GM19324 (cell line): ENCODE measurements around the gene NTRK2.

Experiments
- ATAC-seq: cut with Tn5 transposase; IDR thresholded peaks from one replicate; pipeline ENCODE4 v1.9.1; 2021; ENCODE audit warnings: mild to moderate bottlenecking, moderate library complexity; ENCODE audit not compliant: unreplicated experiment, low FRiP score

Gene NTRK2

DNA sequence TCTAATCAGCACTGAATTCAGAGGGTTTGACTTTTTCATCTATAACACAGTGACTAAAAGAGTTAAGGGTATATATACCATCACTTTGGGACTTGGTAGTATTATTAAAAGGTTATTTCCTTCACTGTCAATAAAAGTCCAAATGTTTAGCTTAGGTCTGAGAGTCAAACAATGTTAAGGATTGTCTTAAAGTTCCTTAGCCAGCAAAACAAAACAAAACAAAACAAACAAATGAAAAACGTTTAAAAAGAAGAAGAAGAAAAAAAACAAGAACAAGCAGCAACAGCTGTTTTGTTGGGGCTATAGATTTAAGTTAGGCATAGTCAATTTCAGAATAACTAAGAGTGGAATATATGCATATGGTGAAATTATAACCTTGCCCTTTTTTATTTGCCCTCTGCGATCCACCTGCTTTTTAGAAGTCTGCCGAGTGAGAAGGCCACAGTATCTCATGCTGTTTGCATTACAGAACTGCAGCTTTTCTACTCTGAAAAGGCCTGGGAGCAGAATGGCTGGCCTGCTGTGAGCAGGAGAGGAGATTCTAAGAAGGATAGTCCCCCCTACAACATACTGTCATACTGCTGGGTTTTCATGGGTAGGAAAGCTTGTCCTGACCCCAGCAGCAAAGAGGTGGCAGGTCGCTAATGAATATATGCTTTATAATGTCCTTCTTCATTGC lies 141.7 kb downstream of the NTRK2 start:
- ATAC-seq = no peak

DNA sequence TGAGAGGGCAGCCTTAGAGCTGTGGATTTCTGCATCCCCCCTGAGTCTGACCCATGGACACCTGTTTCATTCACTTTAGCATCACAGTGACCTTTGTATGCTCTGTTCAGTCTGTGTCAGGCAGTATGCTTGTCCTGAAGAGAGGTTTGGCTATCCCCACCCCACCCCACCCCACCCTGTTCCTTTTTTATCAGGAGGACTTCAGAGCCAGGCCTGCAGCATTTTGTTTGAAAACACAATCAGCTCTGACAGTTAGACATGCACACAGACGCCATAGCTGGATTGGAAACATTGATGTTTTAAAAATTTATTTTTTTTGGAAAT lies 142.2 kb downstream of the NTRK2 start:
- no peak for ATAC-seq

DNA sequence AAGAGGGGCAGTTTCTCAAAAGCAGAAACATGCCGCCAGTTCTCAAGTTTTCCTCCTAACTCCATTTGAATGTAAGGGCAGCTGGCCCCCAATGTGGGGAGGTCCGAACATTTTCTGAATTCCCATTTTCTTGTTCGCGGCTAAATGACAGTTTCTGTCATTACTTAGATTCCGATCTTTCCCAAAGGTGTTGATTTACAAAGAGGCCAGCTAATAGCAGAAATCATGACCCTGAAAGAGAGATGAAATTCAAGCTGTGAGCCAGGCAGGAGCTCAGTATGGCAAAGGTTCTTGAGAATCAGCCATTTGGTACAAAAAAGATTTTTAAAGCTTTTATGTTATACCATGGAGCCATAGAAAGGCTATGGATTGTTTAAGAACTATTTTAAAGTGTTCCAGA lies 142.8 kb downstream of the NTRK2 start:
- no peak for ATAC-seq

DNA sequence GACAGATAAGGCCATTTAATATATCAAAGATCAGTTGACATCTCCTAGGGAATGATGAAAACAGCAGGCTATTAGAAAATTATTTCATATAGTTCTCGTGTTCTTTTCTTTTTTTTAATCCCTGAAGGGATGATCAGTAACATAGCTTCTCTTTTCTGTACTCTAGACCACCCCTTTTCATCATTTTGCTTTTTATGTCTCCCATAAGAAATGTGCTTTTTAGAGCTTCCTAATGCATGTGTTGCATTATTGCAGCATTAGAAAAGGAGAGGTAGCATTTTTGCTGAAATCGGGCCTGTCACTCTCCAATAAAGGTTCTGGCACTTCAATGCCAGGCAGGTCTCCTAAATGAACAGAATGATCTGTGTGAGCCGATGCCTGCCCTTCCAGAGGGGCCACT lies 143.3 kb downstream of the NTRK2 start:
- no peak for ATAC-seq

DNA sequence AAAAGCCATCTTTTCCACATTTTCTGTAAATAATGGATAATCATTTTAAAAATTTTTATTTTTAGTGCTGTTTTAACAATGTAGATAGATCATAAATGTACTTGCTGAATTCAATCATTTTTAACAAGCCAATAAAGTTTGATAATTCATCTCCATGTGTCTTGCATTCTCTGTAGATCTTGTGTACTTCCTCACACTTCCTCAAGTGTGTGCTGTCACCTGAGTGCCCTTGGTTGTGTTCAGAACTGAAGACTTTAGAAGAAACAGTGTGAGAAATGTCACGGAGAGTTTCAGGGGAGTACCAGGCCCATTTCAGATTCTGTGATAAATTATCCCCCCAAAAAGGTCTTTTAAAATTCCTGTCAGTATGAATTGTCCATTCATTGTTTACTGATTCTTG lies 146.0 kb downstream of the NTRK2 start:
- ATAC-seq = no peak

DNA sequence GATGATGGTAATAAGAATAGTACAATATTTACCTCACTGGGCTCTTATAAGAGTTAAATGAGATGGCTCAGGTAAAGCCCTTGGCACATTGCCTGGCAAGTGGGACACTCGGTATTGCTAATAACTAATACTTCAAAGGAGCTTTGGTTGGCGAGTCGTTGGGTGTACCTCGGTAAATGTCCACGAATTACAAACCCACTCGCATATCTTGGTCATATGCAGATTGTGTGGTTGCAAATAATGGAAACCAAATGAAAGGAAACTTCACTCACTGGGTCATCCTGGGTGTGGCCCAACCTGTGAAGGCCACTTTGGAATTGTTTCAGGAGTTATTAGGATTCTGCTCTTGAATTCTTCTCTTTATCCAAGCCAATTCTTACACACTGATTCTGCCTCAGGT lies 147.5 kb downstream of the NTRK2 start:
- no peak for ATAC-seq

DNA sequence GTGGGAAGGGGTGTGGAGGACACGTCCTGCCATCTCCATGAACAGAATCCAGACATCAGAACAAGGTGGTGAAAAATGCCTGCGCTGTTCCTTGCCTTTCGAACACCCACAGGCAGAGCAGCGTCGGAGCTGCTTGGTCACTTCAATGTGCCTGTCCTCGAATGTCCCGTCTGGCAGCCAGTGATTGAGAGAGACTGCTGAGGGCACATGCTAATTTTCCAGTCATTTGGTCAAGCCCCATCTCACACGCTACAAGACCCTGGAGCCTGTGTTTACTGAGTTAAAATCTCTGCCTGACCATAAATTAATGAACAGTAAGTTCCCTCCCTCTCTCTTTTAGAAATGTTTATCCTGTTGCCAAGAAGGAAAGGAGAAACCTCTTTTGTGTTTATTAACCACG lies 149.3 kb downstream of the NTRK2 start:
- no peak for ATAC-seq

DNA sequence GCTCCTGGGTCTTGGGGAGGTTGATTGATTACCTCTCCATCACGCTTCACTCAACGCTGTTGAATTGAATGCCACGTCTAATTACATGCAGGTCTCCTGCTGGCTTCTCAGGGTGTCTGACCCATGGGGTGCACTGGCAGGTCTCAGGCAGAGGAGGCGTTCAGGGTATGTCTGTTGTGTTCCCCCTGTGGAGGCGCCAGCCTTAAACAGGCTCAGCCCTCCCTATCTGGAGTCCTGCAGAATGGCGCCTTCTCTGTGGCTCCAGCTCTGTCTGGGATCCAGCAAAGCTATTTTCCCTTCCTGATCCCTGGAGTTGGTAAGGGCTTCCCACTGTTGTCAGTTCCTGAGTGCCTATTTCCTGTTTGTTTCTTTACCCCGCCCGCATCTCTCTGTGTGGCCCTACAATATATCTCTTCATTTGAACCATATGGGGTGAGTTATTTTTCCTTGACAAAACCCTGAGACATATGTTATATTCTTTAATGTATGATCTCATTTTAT lies 150.0 kb downstream of the NTRK2 start:
- no peak for ATAC-seq

DNA sequence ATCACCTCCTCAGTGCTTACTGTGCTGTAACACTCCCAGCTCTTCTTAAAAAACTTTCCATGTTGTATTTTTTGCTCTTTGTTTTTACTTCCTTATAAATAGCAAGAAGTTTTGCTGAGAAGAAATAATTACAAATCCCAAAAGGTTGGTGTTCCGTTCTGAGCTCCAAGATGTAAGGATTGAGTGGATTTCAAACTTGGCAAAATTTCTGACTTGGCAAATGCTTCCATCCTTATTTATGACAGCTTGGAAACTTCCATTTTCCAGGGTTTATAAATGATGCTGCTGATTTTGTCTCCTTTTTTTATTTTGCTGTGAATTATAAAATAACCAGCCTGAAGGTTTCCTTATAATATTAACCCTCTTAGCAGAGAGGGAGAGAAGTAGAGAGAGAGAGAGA lies 151.9 kb downstream of the NTRK2 start:
- no peak for ATAC-seq

DNA sequence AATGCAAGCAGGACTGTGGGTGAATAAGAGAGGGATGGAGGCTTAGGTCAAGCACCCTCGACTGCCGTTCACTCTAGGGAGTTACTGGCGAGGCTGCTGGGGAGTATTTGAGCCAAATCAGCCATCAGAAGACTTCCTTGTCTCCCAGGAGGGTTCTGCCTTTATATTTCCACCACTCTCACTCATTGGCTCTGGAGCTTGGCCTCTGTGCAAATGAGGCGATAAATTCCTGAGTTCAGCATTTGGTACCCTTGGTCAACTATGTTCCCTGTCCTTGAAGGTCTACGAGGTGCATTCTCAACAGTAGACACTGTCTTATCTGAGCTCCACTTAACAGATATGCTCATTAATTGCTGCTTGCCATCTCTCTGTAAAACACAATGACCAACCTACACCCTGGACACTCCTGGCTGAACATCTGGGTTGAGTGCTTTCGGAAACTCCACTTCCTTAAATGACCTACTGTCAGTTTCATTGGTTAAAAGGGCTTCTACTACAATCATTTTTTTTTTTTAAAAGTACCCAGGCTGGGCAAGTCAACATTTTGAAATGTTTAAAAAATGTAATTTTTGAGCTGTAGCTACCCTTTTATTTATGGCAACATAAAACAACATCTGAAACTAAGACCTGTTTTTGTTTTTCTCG lies 153.2 kb downstream of the NTRK2 start:
- ATAC-seq = no peak

DNA sequence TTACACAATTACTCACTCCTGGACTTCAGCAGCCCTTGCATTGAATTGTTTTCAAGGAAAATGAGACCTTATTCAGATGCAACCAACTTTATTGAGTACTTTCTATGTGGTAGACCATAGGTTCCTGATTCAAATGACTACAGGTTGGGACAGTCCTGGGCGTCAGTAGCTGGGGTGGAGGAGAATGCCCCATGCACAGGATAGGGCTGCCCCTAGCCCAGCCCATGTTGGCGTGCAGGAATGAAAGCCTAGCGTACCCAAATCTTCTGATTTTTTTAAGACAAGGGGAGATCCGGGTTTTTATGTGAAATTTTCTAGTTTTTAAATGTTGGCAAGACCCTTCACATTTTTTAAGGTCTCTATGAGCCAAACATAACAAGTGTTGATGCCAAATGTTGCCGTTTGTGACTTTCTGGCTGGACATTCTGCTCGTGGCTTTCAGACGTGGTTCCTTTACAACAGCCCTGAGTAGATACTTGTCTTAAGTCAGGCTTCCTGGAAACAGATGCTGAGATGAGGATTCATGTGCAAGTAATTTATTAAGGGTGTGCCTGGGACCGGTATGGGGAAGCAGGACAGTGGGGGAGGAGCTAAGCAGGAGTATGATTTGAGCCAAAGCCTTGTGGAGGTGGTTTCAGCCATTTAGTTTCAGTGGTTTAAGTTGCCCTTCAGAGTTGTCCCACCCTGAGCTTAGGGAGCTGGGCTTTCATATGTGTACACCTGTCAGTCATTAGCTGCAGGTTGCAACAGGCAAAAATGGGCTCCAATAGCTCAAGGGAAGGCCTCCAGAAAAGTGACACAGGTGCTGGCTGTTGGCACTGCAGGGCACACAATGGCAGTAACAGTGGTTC lies 154.1 kb downstream of the NTRK2 start:
- peak; percentile 62 for ATAC-seq

DNA sequence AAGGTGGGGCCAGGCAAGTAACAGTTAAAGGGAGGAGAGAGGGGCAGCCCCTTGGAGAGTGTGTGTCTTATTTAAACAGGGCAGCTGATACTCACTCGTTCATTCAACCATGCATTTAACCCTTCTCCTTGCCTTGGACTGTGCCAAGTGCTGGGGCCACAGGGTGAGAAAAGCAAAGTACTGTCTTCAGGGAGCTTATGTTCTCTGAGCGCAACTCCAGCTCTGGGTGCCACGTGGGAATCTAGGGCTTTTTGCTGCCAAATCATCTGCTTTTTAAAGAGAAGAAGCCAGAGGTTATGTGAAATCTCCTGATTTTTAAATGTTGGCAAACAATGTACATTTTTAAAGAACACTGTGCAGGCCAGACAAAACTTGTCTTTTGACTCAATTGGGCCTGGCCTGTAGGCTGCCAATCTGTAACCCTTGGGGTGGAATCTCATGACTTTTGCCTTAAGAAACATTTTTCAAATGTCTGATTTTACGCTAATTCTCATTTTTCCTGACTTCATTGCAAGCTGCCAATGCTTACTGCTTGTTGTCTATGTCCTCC lies 157.8 kb downstream of the NTRK2 start:
- no peak for ATAC-seq

DNA sequence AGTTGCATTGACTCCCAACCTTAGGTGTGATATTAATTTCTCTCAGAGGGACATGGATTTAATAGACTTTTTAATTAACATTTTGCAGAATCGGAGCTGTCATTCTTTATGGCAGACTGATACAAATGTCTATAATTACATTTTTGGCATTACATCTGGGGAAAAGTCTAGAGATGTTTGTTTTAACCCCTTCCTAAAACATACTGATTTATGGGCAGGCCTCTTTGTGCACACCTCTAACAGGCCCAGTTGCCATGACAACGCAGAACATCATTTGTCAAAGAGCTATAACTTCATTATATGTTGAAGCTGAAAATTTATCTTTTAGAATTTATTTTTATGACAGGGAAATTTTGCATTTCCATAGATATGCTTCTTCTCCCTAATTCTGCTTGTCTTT lies 158.5 kb downstream of the NTRK2 start:
- no peak for ATAC-seq

DNA sequence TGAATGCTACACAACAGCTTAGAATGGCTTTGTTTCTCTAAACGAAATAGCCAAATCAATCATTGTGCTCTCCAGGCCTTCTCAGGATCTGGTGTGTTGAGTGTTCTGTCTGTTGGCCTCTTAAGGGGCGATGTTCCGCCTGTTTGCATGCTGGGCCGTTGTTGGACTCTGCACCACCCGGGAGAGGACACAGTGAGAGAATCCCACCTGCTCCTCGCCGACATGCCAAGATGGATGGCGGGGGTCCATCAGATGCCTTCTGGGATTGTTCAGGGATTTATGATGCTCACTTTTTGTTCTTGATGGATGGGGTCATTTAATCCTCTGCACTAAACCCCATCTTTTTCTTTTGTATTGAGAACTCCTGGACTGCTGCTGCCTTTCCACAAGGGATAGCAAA lies 159.9 kb downstream of the NTRK2 start:
- ATAC-seq = no peak

DNA sequence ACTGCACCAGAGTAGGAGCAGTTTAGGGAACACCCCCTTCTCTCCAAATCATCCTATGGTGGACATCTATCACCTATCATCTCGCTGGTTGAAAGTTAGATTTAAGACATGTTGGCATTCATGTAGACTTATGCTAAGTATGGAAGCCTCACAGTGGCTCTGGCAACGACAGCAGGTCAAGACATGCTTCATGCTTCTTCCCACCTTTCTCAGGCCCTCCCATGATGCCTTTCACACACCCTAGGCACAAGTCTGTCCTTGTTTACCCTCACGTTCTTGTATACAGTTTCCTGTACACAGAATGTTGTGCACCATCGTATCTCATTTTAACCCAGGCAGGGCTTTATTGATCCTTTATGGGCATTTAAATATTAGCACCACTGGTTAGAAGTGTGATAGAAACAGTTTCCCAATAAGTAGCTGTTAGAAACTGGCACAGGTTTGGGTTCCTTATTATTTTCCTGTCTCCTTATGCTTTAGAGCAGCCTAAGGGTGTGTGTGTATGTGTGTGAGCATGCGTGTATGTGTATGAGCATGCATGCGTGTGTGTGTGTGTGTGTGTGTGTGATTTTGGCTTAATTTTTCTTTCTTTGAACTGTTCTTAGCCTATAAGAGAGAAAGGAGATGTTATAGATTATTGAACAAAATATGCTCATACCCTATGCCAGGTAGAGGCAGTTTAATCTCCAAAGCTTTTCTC lies 160.6 kb downstream of the NTRK2 start:
- ATAC-seq = no peak

DNA sequence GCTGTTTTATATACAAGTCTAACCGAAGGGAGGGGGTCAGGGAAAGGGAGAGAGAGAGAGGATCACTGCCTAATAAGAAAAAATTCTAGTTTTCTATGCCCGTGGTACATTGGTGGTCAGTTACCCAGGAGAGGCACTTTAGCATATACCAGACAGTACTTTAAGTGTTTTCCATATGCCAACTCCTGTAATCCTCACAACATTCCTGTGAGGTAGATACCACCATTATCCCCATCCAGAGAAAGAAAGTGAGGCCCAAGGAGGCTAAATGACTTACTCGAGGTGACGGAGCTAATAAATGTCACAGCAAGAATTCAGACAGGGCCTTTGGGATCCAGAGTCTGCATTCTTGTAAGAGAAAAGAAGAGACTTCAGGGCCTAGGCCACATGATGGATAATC lies 161.8 kb downstream of the NTRK2 start:
- no peak for ATAC-seq

DNA sequence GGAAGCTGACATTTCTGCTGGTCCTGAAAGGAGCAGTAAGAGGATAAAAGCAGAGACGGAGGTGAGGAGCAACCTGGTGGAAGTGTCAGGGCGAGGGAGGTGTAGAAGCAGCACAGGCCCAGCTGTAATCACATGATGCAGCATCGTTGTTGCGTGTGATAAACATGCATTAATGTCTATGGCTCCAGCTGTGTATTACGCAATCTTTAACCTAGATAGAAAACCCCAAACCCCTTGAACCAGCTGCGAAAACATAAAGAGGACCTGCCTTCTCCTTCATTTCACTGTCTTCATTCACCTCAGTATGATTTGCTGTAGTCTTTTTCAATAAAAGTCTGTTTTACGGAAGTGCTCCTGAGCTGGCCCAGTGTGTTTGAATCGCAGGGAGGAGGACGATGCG lies 162.9 kb downstream of the NTRK2 start:
- no peak for ATAC-seq

DNA sequence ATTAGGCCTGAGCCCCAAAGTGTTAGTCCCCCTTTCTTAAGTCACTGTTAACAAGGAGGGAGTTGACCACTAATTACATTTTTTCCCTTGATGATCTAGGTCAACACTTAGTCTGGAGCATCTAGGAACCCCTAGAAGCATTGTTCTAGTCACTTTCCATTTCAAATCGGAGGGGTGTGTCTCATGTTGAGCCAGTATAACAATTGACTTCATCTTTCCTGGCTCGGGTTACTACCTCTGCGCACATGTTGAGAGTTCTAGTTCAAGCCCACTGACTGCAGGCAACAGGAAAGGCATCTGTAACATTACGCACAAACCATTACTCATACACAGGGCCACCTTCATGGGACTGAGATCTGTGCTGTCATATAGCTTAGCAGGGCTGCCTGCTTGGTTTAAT lies 164.9 kb downstream of the NTRK2 start:
- ATAC-seq = no peak

DNA sequence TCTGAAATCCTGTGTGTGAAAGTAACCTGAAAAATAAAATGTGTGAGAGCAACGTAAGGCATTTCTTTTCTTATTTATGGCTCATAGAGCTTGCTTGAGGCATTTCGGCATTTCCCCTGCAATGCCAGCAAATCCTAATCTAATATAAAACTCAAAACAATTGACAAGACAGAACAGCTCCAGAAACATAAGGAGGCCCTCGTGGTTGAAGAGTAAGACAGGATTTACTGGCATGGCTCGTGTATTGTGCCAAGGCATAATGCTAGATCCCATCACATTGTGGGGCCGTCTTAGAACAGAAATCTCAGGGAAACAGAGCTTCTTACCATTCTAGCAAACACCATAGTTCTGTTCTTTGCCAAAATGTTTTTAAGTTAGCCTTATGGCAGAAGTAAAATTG lies 166.2 kb downstream of the NTRK2 start:
- ATAC-seq = no peak

DNA sequence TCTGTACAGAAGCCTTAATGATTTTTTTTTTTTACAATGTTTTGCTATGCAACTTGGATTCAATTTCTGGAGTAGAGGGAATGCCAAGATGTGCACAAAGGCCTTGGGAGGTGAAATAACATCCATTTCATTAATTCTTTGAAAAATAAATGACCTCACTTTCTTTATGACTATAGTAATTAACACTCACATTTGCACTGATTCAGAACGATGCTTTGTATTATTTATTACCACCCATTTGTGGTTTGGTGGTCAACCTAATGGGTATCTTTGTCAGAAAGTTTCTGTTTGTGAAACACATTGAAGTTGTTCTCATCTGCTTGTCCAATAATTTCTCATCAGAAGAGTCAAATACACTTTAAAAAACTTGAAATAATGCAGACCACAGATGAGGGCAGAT lies 169.3 kb downstream of the NTRK2 start:
- no peak for ATAC-seq

DNA sequence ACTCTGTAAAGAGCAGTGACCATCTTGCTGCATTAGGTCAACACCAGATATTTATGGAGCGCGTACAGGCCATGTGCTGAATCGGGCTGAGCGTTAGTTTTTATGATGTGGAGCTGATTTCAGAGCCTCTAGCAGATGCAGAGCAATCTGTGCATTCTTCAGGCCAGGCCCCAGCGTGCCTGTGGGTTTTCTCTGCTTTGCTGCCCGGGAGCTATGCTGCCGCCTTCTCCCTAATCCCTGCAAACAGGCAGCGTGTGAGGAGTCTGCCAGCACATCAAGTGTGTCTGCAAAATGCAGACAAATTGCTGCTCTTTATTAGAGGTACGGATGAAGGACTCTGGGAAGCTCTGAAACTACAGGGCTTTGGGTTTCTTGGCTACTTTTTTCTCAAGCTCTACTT lies 170.0 kb downstream of the NTRK2 start:
- no peak for ATAC-seq
